Skin epidermis (tissue), 12 donors: ENCODE results near the gene CCDC73.

ENCODE experiments used
- H3K27ac ChIP-seq, 21 experiments: fragments of 200-600 bp; sonication (generic) in 11 of 21; one replicate each; pipeline ENCODE4 v1.5.0; 2020; ENCODE audit warnings: mild to moderate bottlenecking in 3 of 21, inconsistent platforms in 2 of 21, moderate library complexity in 2 of 21
- H3K4me3 ChIP-seq, 7 experiments: fragments of 200-600 bp; sonication (generic) in 2 of 7; one replicate each; pipeline ENCODE4 v1.5.0; 2020; ENCODE audit warnings: inconsistent platforms in 2 of 7, mild to moderate bottlenecking in 2 of 7, moderate library complexity in 1 of 7

The CCDC73 gene

GRCh38 chr11:32562839-32563599 lies 231.4 kb downstream of the CCDC73 start:
- Histone ChIP-seq H3K4me3 (no peak overlapping the region), H3K27ac (no peak overlapping the region)

- H3K27ac ChIP-seq: no peak overlapping the region
- H3K4me3 ChIP-seq: no peak overlapping the region
These were observed 232.6 kb downstream of the CCDC73 start for GRCh38 chr11:32561835-32562234.

- H3K27ac ChIP-seq: no peak overlapping the region
- no peak overlapping the region for H3K4me3 ChIP-seq
These were observed 238.6 kb downstream of the CCDC73 start for GRCh38 chr11:32555895-32556294.

GRCh38 chr11:32555091-32555490 lies 239.4 kb downstream of the CCDC73 start:
- Histone ChIP-seq H3K27ac (no peak overlapping the region), H3K4me3 (no peak overlapping the region)
